SK-N-DZ (cell line): ENCODE results near the gene TIGIT.

Experiments
- DNase-seq: peaks from one replicate; pipeline ENCODE4 v3.0.0-alpha.2; 2015; ENCODE audit warnings: low spot score

TIGIT gene

DNA sequence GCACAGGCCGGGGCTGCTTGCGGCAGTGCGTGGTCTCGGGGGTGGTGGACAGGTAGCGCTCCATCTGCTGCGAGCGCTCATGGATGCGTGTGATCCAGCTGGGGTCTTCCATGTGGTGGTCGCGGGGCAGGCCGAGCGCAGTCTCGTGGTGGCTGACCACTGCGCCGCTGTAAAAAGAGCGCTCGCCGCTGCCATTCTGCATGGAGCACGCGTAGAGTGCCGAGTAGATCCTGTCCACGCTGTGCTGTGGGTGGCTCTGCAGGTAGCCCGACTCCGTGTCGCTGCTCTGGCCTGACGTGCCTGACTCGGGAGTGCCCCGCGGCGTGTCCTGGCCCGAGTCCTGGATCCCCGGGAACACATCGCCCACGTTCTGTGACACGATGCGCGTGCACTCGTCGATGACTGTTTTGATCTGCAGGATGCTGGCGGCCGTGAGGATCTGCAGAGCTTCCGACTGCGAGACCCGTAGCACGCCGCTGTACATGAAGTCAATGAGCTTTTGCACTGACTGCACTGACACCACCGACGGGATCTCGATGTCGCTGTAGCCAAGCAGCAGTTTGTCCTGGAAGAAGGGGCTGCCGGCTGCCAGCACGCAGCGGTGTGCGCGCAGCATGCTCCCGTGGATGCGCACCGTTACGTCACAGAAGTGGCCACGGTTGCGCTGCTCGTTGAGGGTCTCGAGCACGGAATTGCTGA, 57.4 kb downstream of the TIGIT start:
- DNase-seq: no peak

DNA sequence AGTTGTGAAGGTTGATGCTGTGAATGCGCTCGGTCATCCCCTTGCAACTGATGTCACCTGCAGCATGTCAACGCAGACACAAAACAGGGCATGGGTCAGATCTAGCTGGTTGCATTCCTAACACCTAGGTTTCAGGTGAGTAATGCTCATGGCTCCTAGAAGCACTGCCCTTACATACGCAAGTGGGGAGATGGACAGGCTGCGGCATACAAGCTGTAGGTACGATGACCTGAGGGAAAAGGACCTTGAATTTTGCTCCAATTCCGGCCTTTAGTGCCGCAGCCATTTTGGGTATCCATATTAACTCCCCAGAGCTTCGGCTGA, 58.0 kb downstream of the TIGIT start:
- no peak for DNase-seq

DNA sequence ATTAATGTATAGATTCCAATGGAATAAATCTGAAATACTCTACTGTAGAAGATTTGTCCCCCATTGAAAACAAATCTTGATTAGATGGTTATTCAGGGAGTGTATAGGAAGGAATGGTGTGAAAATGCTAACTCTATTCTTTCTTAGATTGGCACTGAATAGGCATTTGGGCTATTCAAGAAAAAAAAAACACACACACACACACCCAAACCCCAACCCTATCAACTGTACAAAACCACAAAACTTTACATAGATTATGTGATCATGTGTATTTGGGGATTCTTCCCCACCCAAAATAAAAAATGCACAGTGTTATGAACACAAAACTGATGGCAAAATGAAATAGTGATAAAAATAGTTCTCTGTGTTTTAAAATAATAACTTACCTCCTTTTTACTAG, 61.8 kb downstream of the TIGIT start:
- DNase-seq: no peak

DNA sequence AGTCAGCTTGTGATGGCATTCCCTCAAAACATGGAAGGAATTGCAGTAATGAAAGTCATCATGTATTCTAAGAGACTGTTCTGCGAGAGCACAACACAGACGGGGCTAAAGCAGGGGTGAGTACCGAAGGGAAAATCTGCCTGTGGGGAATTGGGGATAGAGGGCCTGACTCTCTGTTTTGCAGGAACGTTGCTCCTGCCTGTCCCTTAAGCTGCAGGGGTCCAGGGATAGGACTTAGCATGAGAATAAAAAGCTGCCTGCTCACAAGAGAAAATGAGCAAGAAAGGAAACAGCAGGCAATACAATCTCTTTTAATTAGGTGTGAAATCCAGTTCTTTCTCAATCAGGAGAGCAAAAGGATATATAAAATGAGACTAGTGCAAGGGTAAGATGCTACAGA, 62.2 kb downstream of the TIGIT start:
- DNase-seq: no peak

DNA sequence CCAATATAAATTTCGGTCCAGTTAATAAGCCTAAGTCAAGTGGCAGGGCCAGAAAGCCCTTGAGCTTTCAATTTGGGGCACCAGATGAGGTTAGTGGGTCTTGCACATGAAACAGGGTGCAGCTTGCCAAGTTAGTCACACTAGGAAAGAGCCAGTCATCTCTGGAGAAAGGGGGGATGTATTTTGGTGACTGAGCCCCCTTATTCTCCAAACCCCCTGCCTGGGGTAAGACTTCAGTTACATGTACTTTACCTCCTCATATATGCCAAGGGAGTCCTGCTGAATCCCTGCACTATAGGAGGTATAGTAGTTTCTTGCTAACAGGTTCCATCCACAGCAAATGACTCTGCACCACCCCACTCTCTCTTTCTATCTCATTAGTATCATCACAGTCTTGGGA, 62.7 kb downstream of the TIGIT start:
- DNase-seq: no peak
